ENCODE results near the gene TRIM44.
A peak's percentile ranks its signal among the peaks of the same experiment; 100 is the strongest.
"Not testable (repeated sequence)": the region's sequence is repeated elsewhere in the genome, so short reads cannot be mapped to it uniquely, and the experiment has no call there.

Gene TRIM44

DNA sequence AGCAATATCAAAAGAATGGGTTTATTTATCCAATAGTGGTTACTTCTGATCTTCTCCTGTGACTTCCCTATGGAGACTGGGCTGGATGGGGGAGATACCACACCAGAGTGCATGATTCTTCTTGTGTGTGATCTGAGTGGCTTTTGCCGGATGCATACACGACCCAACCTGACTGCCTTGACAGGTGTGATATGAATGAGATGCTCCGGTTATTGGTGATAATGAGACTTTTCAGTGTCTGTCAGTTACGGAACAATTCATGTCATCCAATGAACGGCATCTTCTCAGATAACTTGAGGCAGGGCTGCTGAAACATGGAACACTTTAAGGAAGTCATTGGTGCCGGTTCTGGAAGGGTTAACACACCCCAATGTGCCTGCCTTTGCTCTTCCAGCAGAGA, 26.6 kb upstream of the TRIM44 start:
- no peak for DNase-seq

DNA sequence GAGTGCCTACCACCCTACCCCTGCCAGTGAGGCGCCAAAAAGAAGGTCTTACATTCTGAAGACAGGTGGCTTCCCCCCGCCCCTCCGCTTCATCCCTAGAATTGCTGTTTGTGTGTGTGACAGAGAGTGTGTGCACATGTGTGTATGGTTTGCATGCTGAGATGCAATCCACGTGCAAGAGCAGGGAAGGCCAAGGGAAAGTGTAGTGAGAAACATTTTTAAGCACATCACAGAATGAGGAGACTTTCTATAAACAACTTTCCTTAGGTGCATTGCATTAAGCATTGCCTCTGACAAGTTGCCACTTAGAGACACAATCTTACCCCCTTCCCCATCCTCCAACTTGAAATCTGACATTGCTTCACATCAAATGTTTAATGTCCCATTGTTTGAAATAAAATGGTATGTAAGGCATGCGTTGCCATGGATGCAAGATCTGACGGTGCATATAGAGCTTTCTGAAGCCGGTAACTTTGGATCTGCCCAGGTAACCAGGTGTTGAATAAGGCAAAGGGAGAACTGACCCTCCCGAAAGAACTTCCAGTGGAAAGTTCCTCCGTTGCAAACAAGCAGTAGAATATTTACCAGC, 22.9 kb upstream of the TRIM44 start:
- peak in 1 of 2 experiments; percentile 48 for DNase-seq

GRCh38 chr11:35641171-35641897, 21.2 kb upstream of the TRIM44 start:
- DNase-seq: peak in 1 of 2 experiments; percentile 14

GRCh38 chr11:35641964-35642363, 20.6 kb upstream of the TRIM44 start:
- no peak for DNase-seq

GRCh38 chr11:35647421-35648093, 15.0 kb upstream of the TRIM44 start:
- no peak for DNase-seq

- no peak for DNase-seq
Observed at GRCh38 chr11:35650006-35650405, 12.6 kb upstream of the TRIM44 start.

DNA sequence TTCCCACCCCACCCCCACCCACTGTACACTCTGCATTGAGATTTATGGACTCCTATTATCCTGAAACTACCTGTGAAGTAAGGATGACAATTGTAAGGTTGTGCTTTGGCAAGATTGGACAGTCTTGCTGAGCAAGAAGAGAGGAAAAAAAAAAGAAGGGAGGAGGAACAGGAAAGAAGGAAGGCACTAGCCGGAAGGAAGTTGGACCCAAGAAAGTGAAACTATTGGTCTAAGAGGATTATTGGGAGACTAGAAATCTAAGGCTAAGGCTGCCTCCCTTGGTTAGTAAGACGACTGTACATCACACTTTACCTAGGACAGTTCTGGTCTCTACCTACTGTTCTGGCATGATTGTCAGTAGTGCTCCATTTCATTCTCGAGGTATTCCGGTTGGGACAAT, 12.1 kb upstream of the TRIM44 start:
- DNase-seq: no peak

DNA sequence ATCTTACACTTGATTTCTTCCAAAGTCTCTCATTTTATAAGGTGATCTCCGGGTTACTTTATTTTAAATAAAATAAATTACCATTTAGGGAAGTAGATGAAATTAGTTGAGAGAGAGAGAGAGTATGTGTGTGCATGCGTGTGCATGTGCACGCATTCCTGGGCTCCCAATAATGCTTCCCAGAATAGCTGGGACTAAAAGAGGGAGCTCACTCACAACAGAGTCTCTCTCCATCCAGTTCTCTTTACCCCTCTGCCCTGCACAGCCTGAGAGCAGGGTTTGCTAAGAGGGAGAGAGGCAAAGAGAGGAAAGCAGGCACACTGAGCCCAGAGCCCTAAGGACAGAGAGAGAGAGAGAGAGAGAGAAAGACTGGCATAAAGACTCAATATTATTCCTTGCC, 11.3 kb upstream of the TRIM44 start:
- no peak for DNase-seq

DNA sequence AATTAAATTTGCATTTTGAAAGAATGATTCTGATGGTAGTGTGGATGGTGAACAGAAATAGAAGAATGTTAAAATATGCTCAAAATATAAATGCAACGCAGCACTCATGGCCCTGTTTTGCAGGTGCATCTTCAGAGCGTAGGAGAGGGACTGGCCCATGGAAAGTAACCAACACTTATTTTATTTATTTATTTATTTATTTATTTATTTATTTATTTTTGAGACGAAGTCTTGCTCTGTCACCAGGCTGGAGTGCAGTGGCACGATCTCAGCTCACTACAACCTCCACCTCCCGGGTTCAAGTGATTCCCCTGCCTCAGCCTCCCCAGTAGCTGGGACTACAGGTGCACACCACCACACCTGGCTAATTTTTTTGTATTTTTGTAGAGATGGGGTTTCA, 9.8 kb upstream of the TRIM44 start:
- DNase-seq: not testable (repeated sequence)

- DNase-seq: peak in 1 of 2 experiments; percentile 26
Observed at GRCh38 chr11:35654711-35655110, 7.9 kb upstream of the TRIM44 start.

DNA sequence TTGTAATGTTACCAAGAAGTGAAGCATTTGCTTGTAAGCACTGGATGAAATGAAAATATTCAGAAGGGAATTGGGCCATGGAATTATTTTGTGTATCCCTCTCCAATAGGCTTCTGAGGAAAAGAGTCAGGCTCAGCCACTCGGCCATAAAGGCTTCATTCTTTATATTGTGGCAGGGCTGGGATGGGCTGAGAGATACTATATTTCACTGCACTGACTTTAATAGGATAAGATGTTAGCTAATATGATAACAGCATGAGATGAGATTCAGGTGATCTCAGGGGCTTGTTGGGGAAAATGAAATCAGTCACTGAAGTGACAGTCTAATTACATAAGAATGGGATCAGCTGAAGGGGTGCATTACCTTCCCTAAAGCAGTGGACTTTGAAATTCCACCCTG, 7.3 kb upstream of the TRIM44 start:
- no peak for DNase-seq

- no peak for DNase-seq
Observed at GRCh38 chr11:35655856-35656255, 6.7 kb upstream of the TRIM44 start.

DNA sequence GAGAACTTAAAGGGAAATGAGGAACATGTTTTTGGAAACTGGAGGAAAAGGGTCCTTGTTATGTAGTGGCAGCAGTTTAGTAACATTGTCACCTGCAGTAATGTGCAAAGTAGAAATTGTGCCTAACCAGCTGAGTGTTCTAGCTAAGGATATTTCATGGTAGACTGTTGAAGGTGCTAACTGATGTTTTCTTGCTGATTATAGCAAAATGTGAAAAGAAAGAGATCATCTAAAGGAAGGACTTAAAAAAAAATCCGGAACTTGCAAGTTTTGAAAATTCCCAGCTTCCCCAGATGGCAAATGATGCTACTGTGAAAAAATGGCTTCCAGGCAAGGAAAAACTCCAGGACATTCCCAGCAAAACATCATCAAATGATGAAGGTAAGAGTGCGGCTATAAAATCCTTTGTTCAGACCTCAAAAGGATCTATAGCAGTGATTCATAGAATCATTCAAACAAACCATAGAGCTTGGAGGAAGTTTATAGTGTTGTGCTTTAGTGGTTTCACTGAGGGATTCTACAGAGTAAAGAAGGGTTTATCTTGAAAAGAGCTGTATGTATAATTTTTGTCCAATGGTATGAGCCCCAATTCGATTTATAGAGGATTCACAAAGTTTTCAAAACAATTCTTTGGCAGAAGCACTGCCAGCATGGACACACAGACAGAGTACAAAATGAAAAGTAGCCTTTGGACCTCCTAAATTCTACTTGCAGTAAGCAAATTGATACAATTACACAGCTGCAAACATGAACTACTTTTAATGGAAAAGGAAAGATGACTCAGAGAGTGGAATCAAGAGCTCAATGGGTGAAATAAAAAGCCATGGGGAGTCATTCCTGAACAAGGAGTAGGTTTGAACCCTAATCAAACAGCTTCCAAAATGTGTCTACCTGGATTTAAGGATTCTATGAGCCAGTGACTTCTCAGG, 4.3 kb upstream of the TRIM44 start:
- no peak for DNase-seq

DNA sequence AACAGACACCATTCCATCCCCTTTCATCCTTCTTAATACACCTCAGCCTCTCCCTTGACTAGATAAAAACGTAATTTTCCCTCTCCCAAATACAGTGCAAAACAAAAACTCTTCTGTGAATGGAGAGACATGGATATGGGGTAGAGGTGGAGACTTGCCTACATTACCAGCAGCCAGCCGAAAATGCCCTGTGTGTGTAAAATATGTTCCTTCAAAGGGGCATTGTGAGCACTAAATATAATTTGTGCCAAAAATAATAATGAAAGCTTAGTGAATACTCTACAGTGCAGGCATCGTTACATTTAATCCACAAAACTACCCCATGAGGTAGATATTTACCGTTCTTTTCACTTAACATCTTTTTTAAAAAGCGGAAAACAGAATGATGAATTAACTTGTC, 1.0 kb upstream of the TRIM44 start:
- DNase-seq: no peak

DNA sequence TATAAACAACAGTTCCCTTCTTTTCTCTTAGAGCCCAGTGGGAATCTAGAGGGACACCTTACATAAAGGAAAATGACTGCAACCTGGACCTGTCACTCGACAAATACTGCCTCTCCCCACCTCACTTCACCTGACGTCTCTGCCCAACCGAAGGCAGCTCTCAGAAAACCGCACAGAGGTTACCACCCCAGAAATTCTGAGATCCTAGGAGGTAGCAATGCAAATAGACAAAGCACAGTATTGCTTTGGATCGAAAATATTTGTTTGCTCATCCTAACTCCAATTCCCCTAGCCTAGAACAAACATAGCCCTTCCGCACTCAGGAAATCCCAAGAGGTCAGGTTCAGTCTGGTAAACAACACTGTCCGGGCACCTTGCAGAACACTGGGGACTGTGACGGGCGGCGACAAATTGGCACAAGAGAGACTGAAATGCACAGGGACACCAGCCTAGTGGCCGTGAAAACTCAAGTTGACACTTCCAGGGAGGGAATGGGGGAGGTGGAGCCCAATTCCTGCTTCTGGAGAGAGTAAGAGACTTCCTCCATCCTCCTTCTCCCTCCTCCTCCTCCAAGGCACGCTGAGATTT, 420 bp upstream of the TRIM44 start:
- DNase-seq: peak in 1 of 2 experiments; percentile 65

- no peak for DNase-seq
Observed at GRCh38 chr11:35663408-35663702, 780 bp downstream of the TRIM44 start.

GRCh38 chr11:35664977-35665441, 2.4 kb downstream of the TRIM44 start:
- no peak for DNase-seq

GRCh38 chr11:35667257-35667656, 4.7 kb downstream of the TRIM44 start:
- no peak for DNase-seq

DNA sequence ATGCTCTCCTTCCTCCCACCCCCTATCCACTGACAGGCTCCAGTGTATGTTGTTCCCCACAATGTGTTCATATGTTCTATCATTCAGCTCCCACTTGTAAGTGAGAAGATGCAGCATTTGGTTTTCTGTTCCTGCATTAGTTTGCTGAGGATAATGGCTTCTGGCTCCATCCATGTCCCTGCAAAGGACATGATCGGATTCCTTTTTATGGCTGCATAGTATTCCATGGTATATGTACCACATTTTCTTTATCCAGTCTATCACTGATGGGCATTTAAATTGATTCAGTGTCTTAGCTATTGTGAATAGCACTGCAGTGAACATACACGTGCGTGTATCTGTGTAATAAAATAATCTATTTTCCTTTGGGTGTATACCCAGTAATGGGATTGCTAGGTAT, 5.8 kb downstream of the TRIM44 start:
- DNase-seq: not testable (repeated sequence)

- no peak for DNase-seq
Observed at GRCh38 chr11:35671396-35672127, 9.0 kb downstream of the TRIM44 start.

DNA sequence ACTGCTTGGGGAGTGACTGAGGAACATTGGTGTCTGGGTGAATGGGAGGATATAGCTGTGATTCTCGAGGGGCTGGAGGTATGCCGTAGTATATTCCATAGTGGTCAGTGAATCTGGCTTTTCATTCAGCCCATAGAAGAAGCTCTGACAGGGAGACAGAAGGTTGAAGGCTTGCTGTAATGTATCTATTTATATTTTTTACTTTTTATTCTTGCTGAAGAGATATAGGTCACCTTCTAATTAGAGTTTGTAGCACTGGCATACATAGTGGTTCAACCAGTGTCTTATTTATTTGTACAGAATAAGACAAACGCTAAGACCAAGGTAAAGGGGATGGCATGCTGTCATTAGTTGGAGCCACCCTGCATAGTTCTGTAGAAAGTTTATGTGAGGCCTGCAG, 10.0 kb downstream of the TRIM44 start:
- DNase-seq: no peak
